H1 (cell line): Measurements from ENCODE around the gene TMCO1. TPM values are rescaled to one million over a fixed set of nuclear protein-coding genes. Genes with fewer than 3 reads are reported as not detected.

ENCODE experiments used
- CTBP2 ChIP-seq: IDR thresholded peaks from 2 replicates; pipeline ENCODE4 v1.7.0; 2011; ENCODE audit warnings: borderline replicate concordance, mild to moderate bottlenecking, moderate library complexity, mixed read lengths, low read length; ENCODE audit not compliant: insufficient read depth, insufficient read length
- GTF2F1 ChIP-seq: IDR thresholded peaks from 2 replicates; pipeline ENCODE4 v1.6.1; 2012; ENCODE audit warnings: low read depth, low read length, improper control_type of control experiment, borderline replicate concordance
- PHF8 ChIP-seq: fragments of 200-600 bp; sonication (generic); conservative IDR thresholded peaks from 2 replicates; pipeline ENCODE4 v1.7.1; 2012; ENCODE audit warnings: low read depth, mild to moderate bottlenecking, inconsistent platforms, low read length, moderate library complexity
- YY1 ChIP-seq: IDR thresholded peaks from 2 replicates; pipeline ENCODE4 v1.6.1; 2011; ENCODE audit warnings: low read depth, mild to moderate bottlenecking, low read length
- polyA plus RNA-seq, 7 experiments: library from polyadenylated mRNA; depleted of rRNA in 3 of 7; stranded (reverse) in 5 of 7; unstranded in 2 of 7; fragments of >200 nt in 5 of 7; fragments of 200-250 nt in 2 of 7; gene quantifications; 1 replicate in 5 of 7; 2 replicates in 1 of 7; 4 replicates in 1 of 7; pipeline versions ENCODE4 v1.2.1 to v1.2.3, GENCODE V29; 2011 to 2013; ENCODE audit warnings: missing spikeins in 2 of 7, mixed read lengths in 2 of 7
- total RNA-seq: library from RNA; stranded (reverse); fragmentation: NEBNext Ultra II Directional; extraction: Animal tissue kit (Norgen Biotek cat#: 25700); gene quantifications from 2 replicates; pipeline ENCODE4 v1.2.1, GENCODE V29; 2021
- TF ChIP-seq, protein P1 (sequence below): fragments of 300-600 bp; sonication (generic); IDR thresholded peaks from 2 replicates; pipeline ENCODE4 v1.7.1; 2012; ENCODE audit warnings: low read length, moderate library complexity, mild to moderate bottlenecking, inconsistent platforms; ENCODE audit not compliant: insufficient replicate concordance
- TF ChIP-seq, protein P2 (sequence below): IDR thresholded peaks from 2 replicates; pipeline ENCODE4 v1.6.1; 2012; ENCODE audit warnings: inconsistent platforms

The TMCO1 gene
- total and polyA plus RNA-seq, 2 of the 8 experiments (the other 6 are each of a cell fraction or from before 2014, with no cell fraction given) = 61.6 to 63.8 TPM

GRCh38 chr1:165762725-165763124, 5.9 kb downstream of the TMCO1 start (continued):
- TF ChIP-seq, protein P1, sequence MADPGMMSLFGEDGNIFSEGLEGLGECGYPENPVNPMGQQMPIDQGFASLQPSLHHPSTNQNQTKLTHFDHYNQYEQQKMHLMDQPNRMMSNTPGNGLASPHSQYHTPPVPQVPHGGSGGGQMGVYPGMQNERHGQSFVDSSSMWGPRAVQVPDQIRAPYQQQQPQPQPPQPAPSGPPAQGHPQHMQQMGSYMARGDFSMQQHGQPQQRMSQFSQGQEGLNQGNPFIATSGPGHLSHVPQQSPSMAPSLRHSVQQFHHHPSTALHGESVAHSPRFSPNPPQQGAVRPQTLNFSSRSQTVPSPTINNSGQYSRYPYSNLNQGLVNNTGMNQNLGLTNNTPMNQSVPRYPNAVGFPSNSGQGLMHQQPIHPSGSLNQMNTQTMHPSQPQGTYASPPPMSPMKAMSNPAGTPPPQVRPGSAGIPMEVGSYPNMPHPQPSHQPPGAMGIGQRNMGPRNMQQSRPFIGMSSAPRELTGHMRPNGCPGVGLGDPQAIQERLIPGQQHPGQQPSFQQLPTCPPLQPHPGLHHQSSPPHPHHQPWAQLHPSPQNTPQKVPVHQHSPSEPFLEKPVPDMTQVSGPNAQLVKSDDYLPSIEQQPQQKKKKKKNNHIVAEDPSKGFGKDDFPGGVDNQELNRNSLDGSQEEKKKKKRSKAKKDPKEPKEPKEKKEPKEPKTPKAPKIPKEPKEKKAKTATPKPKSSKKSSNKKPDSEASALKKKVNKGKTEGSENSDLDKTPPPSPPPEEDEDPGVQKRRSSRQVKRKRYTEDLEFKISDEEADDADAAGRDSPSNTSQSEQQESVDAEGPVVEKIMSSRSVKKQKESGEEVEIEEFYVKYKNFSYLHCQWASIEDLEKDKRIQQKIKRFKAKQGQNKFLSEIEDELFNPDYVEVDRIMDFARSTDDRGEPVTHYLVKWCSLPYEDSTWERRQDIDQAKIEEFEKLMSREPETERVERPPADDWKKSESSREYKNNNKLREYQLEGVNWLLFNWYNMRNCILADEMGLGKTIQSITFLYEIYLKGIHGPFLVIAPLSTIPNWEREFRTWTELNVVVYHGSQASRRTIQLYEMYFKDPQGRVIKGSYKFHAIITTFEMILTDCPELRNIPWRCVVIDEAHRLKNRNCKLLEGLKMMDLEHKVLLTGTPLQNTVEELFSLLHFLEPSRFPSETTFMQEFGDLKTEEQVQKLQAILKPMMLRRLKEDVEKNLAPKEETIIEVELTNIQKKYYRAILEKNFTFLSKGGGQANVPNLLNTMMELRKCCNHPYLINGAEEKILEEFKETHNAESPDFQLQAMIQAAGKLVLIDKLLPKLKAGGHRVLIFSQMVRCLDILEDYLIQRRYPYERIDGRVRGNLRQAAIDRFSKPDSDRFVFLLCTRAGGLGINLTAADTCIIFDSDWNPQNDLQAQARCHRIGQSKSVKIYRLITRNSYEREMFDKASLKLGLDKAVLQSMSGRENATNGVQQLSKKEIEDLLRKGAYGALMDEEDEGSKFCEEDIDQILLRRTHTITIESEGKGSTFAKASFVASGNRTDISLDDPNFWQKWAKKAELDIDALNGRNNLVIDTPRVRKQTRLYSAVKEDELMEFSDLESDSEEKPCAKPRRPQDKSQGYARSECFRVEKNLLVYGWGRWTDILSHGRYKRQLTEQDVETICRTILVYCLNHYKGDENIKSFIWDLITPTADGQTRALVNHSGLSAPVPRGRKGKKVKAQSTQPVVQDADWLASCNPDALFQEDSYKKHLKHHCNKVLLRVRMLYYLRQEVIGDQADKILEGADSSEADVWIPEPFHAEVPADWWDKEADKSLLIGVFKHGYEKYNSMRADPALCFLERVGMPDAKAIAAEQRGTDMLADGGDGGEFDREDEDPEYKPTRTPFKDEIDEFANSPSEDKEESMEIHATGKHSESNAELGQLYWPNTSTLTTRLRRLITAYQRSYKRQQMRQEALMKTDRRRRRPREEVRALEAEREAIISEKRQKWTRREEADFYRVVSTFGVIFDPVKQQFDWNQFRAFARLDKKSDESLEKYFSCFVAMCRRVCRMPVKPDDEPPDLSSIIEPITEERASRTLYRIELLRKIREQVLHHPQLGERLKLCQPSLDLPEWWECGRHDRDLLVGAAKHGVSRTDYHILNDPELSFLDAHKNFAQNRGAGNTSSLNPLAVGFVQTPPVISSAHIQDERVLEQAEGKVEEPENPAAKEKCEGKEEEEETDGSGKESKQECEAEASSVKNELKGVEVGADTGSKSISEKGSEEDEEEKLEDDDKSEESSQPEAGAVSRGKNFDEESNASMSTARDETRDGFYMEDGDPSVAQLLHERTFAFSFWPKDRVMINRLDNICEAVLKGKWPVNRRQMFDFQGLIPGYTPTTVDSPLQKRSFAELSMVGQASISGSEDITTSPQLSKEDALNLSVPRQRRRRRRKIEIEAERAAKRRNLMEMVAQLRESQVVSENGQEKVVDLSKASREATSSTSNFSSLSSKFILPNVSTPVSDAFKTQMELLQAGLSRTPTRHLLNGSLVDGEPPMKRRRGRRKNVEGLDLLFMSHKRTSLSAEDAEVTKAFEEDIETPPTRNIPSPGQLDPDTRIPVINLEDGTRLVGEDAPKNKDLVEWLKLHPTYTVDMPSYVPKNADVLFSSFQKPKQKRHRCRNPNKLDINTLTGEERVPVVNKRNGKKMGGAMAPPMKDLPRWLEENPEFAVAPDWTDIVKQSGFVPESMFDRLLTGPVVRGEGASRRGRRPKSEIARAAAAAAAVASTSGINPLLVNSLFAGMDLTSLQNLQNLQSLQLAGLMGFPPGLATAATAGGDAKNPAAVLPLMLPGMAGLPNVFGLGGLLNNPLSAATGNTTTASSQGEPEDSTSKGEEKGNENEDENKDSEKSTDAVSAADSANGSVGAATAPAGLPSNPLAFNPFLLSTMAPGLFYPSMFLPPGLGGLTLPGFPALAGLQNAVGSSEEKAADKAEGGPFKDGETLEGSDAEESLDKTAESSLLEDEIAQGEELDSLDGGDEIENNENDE = no peak
- TF ChIP-seq CTBP2 (no peak), GTF2F1 (no peak), YY1 (no peak), PHF8 (no peak)
- TF ChIP-seq, protein P2, sequence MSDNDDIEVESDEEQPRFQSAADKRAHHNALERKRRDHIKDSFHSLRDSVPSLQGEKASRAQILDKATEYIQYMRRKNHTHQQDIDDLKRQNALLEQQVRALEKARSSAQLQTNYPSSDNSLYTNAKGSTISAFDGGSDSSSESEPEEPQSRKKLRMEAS = no peak
